GM12891 (cell line): ENCODE data around the gene ATF5.

Experiments
- PAX5 ChIP-seq: IDR thresholded peaks from 2 replicates; pipeline ENCODE4 v1.6.1; 2011; ENCODE audit warnings: low read length, moderate library complexity, mild to moderate bottlenecking; ENCODE audit not compliant: insufficient read depth, severe bottlenecking
- POLR2A ChIP-seq: IDR thresholded peaks from 2 replicates; pipeline ENCODE4 v1.6.1; 2011; ENCODE audit warnings: low read depth, low read length, control low read depth
- POLR2AphosphoS5 ChIP-seq: IDR thresholded peaks from 2 replicates; pipeline ENCODE4 v1.6.1; 2011; ENCODE audit warnings: low read depth, low read length, control low read depth
- TAF1 ChIP-seq: IDR thresholded peaks from 2 replicates; pipeline ENCODE4 v1.6.1; 2011; ENCODE audit warnings: low read depth, low read length, control low read depth

GRCh38 chr19:49952906-49953305, 23.9 kb downstream of the ATF5 start:
- TF ChIP-seq POLR2A = no peak
- no peak for TF ChIP-seq TAF1
- TF ChIP-seq POLR2AphosphoS5 = no peak
- no peak for TF ChIP-seq PAX5
